GM19397 (cell line): ENCODE data around the gene CLK4.

Source experiments
- ATAC-seq: cut with Tn5 transposase; IDR thresholded peaks from one replicate; pipeline ENCODE4 v1.9.1; 2021; ENCODE audit warnings: mild to moderate bottlenecking, moderate library complexity; ENCODE audit not compliant: unreplicated experiment

CLK4 gene

GRCh38 chr5:178557416-178557815, 69.4 kb downstream of the CLK4 start:
- ATAC-seq: no peak

- no peak for ATAC-seq
Measured at GRCh38 chr5:178555771-178556211, 71.1 kb downstream of the CLK4 start.

GRCh38 chr5:178555005-178555404, 71.8 kb downstream of the CLK4 start:
- ATAC-seq: no peak

- no peak for ATAC-seq
Measured at GRCh38 chr5:178554311-178554710, 72.5 kb downstream of the CLK4 start.

- ATAC-seq: no peak
Measured at GRCh38 chr5:178553517-178553916, 73.3 kb downstream of the CLK4 start.
